Measurements from ENCODE around the gene SHC4.

DNA sequence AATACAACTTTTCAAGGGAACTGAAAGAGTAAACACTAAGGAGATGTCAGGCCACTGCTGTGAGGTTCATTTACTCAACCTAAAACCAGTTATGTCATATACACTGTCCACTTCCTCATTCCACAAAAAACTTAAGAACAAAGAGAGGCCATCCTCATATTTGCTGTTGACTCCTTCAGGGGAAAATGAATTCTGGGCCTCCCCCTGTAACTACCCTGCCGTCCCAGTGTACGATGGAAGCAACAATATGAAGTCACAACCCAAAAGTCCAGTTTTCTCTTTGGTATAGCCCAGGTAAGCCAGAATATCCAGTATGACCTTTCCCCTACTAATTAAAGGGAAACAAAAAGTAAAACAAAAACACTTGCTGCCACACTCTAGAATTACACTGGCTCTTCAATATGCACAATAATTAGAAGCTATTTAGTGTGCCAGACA lies 169.0 kb downstream of the SHC4 start:
- TF ChIP-seq CTCF (IDR thresholded peaks at IDR 0.05) = no peak
- no peak for TF ChIP-seq POLR2A (IDR thresholded peaks at IDR 0.05)
